Measurements from ENCODE around the gene ADPRS.
A peak's percentile ranks its signal among the peaks of the same experiment; 100 is the strongest.

The ADPRS gene

DNA sequence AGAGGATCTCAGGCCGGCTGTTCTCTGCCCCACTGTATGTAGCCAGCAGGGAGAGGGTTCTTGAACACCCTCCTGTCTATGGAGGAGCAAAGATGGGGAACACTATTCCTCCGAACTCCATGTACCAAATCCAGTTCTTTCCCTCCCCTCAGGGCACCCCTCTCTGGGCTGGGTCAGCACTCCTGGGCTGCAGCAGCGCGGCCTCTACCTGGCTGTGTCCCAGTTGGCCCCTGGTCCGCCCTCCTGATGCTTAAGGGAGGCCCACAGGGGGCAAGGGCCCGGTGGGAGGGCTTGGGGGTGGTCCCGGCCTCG lies 471 bp upstream of the ADPRS start:
- Histone ChIP-seq H3K9me3 (ENCODE audit: control insufficient read depth, insufficient read depth, low read length) (no peaks in the 10 kb centered on the region), H3K9ac (ENCODE audit: low read depth, low read length) (no peak overlapping the region), H3K4me3 (ENCODE audit: low read depth, low read length) (peak overlapping the region; percentile 93), H3K27me3 (ENCODE audit: control insufficient read depth, insufficient read depth, low read length) (no peaks in the 10 kb centered on the region; the same call in 1 of the 2 replicates), H3K36me3 (ENCODE audit: control insufficient read depth, insufficient read depth, low read length) (peaks cover 29% of the 10 kb centered on the region), H3K27ac (ENCODE audit: low read depth, low read length) (peak overlapping the region; percentile 23), H3K4me1 (ENCODE audit: control insufficient read depth, insufficient read depth, low read length) (peaks cover 9% of the 10 kb centered on the region; the same call in 1 of the 2 replicates)

- Histone ChIP-seq H3K4me3 (ENCODE audit: low read depth, low read length) (peak overlapping the region; percentile 93), H3K27me3 (ENCODE audit: control insufficient read depth, insufficient read depth, low read length) (no peaks in the 10 kb centered on the region; the same call in 1 of the 2 replicates), H3K9me3 (ENCODE audit: control insufficient read depth, insufficient read depth, low read length) (no peaks in the 10 kb centered on the region), H3K27ac (ENCODE audit: low read depth, low read length) (peak overlapping the region; percentile 29), H3K36me3 (ENCODE audit: control insufficient read depth, insufficient read depth, low read length) (peaks cover 42% of the 10 kb centered on the region), H3K4me1 (ENCODE audit: control insufficient read depth, insufficient read depth, low read length) (peaks cover 9% of the 10 kb centered on the region; the same call in 1 of the 2 replicates), H3K9ac (ENCODE audit: low read depth, low read length) (peak overlapping the region; percentile 71)
Observed at GRCh38 chr1:36089393-36090121, 865 bp downstream of the ADPRS start.

- peaks cover 58% of the 10 kb centered on the region for H3K36me3 ChIP-seq (ENCODE audit: control insufficient read depth, insufficient read depth, low read length)
- H3K9me3 ChIP-seq (ENCODE audit: control insufficient read depth, insufficient read depth, low read length), result no peaks in the 10 kb centered on the region
- no peak overlapping the region for H3K27ac ChIP-seq (ENCODE audit: low read depth, low read length)
- peaks cover 9% of the 10 kb centered on the region; the same call in 1 of the 2 replicates for H3K4me1 ChIP-seq (ENCODE audit: control insufficient read depth, insufficient read depth, low read length)
- no peaks in the 10 kb centered on the region for H3K27me3 ChIP-seq (ENCODE audit: control insufficient read depth, insufficient read depth, low read length)
- H3K9ac ChIP-seq (ENCODE audit: low read depth, low read length), result no peak overlapping the region
- no peak overlapping the region for H3K4me3 ChIP-seq (ENCODE audit: low read depth, low read length)
Observed at GRCh38 chr1:36091141-36091540, 2.4 kb downstream of the ADPRS start.

- H3K36me3 ChIP-seq (ENCODE audit: control insufficient read depth, insufficient read depth, low read length), result peaks cover 59% of the 10 kb centered on the region
- peaks cover 9% of the 10 kb centered on the region; the same call in 1 of the 2 replicates for H3K4me1 ChIP-seq (ENCODE audit: control insufficient read depth, insufficient read depth, low read length)
- no peak overlapping the region for H3K4me3 ChIP-seq (ENCODE audit: low read depth, low read length)
- no peak overlapping the region for H3K27ac ChIP-seq (ENCODE audit: low read depth, low read length)
- no peak overlapping the region for H3K9ac ChIP-seq (ENCODE audit: low read depth, low read length)
- no peaks in the 10 kb centered on the region for H3K27me3 ChIP-seq (ENCODE audit: control insufficient read depth, insufficient read depth, low read length)
- no peaks in the 10 kb centered on the region for H3K9me3 ChIP-seq (ENCODE audit: control insufficient read depth, insufficient read depth, low read length)
Observed at GRCh38 chr1:36091698-36092097, 3.0 kb downstream of the ADPRS start.

DNA sequence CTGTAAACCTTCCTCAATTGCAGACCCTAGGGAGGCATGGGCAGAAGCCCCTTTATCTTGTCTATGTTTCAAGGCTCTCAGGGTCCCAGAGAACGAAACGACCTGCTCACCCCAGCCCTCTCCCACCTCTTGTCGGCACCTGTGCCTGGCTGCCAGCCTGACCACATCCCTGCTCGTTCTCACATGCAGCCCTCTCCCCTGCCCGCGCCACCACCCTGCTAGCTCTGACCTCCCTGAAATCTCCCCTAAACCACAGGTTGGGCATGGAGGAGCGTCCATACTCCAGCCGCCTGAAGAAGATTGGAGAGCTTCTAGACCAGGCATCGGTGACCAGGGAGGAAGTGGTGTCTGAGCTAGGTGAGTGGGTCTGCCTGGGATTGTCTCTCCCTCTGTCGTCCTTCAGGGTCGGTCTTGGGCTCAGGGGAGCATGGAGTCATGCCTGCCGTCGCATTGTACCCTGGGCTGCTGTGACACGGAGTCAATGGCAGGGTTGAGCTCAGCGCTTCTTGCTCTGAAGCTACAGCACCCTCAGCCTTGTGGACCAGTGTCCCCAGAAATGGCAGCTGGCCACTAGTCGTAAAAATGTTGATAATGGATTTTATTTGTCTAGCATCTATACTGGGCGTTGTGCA lies 3.6 kb downstream of the ADPRS start:
- Histone ChIP-seq H3K27me3 (ENCODE audit: control insufficient read depth, insufficient read depth, low read length) (no peaks in the 10 kb centered on the region), H3K4me1 (ENCODE audit: control insufficient read depth, insufficient read depth, low read length) (peaks cover 11% of the 10 kb centered on the region; the same call in 1 of the 2 replicates), H3K9me3 (ENCODE audit: control insufficient read depth, insufficient read depth, low read length) (no peaks in the 10 kb centered on the region), H3K4me3 (ENCODE audit: low read depth, low read length) (no peak overlapping the region), H3K27ac (ENCODE audit: low read depth, low read length) (no peak overlapping the region), H3K9ac (ENCODE audit: low read depth, low read length) (no peak overlapping the region), H3K36me3 (ENCODE audit: control insufficient read depth, insufficient read depth, low read length) (peaks cover 59% of the 10 kb centered on the region)

DNA sequence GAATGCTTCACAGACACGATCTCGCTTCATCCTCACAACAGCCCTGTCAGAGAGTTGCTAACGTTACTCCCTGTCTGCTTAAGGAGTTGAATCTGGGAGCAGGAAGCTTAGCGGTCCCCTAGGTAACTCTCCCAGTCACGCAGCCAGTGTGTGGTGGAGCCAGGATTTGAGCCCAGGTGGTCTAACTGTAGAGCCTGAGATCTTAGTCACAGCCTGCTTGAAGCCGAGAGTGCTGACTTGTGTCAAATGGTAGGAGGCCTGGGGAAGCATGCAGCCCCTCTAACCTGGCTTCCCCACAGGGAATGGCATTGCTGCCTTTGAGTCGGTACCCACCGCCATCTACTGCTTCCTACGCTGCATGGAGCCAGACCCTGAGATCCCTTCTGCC lies 4.1 kb downstream of the ADPRS start:
- Histone ChIP-seq H3K36me3 (ENCODE audit: control insufficient read depth, insufficient read depth, low read length) (peaks cover 59% of the 10 kb centered on the region), H3K9me3 (ENCODE audit: control insufficient read depth, insufficient read depth, low read length) (no peaks in the 10 kb centered on the region), H3K9ac (ENCODE audit: low read depth, low read length) (no peak overlapping the region), H3K4me3 (ENCODE audit: low read depth, low read length) (no peak overlapping the region), H3K27ac (ENCODE audit: low read depth, low read length) (no peak overlapping the region), H3K27me3 (ENCODE audit: control insufficient read depth, insufficient read depth, low read length) (no peaks in the 10 kb centered on the region), H3K4me1 (ENCODE audit: control insufficient read depth, insufficient read depth, low read length) (peaks cover 16% of the 10 kb centered on the region; the same call in 1 of the 2 replicates)

DNA sequence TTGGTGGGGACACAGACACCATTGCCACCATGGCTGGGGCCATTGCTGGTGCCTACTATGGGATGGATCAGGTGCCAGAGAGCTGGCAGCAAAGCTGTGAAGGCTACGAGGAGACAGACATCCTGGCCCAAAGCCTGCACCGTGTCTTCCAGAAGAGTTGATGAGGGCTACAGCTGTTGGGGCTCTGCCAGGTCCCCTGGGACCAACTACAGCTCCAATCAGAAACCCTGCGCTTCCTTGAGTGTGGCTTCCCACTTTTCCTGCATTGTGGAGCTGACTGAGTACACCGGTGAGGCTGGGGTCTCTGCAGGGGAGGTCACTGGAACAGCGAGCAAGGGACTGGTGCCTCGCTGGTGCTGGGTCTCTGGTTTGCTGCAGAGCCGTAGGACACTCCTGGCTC lies 4.5 kb downstream of the ADPRS start:
- H3K36me3 ChIP-seq (ENCODE audit: control insufficient read depth, insufficient read depth, low read length), result peaks cover 59% of the 10 kb centered on the region
- H3K27ac ChIP-seq (ENCODE audit: low read depth, low read length), result no peak overlapping the region
- peaks cover 15% of the 10 kb centered on the region; the same call in 1 of the 2 replicates for H3K4me1 ChIP-seq (ENCODE audit: control insufficient read depth, insufficient read depth, low read length)
- no peak overlapping the region for H3K9ac ChIP-seq (ENCODE audit: low read depth, low read length)
- H3K4me3 ChIP-seq (ENCODE audit: low read depth, low read length), result no peak overlapping the region
- H3K9me3 ChIP-seq (ENCODE audit: control insufficient read depth, insufficient read depth, low read length), result no peaks in the 10 kb centered on the region
- no peaks in the 10 kb centered on the region for H3K27me3 ChIP-seq (ENCODE audit: control insufficient read depth, insufficient read depth, low read length)

DNA sequence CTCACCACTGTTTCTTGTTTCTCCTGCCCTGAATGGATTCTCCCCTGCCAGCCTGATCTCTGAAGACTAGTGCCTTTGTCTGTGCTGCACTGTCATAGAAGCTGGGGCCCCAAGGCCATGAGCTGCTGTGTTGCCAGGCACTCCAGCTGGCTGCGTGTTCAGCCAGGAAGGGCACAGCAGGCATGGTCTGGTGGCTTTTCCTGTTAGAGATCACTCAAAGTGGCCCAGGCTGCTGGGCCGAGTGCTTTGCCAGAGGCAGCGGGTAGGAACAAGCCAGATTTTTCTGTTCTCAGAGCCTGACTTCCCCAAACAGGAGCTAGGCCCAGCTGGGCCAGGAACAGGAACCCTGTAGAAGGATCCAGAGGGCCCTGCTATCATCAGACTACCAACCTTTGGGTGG lies 5.2 kb downstream of the ADPRS start:
- Histone ChIP-seq H3K27ac (ENCODE audit: low read depth, low read length) (no peak overlapping the region), H3K36me3 (ENCODE audit: control insufficient read depth, insufficient read depth, low read length) (peaks cover 59% of the 10 kb centered on the region), H3K9ac (ENCODE audit: low read depth, low read length) (no peak overlapping the region)

DNA sequence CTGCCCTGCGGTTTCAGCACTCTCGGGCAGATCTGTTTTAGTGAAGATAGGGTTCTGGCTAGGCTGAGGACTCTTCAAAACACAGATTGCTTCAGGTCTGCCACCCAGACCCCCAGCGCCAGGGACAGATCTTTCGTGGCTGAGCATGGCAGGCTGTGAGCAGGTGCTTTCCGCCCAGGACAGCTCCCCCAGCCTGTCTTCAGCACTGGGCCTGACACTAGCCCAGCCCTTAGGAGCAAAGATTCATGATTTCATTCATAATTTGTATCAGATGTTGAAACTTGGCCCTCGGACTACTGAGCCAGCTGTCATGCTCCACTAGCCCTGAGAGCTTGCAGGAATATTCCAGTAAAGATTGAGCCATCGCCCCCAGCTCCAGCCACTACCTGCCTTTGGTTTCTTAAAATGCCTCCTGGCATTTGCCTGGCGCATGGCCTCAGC lies 5.9 kb downstream of the ADPRS start:
- Histone ChIP-seq H3K27ac (ENCODE audit: low read depth, low read length) (no peak overlapping the region), H3K4me1 (ENCODE audit: control insufficient read depth, insufficient read depth, low read length) (peaks cover 12% of the 10 kb centered on the region; the same call in 1 of the 2 replicates), H3K9me3 (ENCODE audit: control insufficient read depth, insufficient read depth, low read length) (no peaks in the 10 kb centered on the region), H3K4me3 (ENCODE audit: low read depth, low read length) (no peak overlapping the region), H3K27me3 (ENCODE audit: control insufficient read depth, insufficient read depth, low read length) (no peaks in the 10 kb centered on the region), H3K9ac (ENCODE audit: low read depth, low read length) (no peak overlapping the region), H3K36me3 (ENCODE audit: control insufficient read depth, insufficient read depth, low read length) (peaks cover 59% of the 10 kb centered on the region)

More for the DNA sequence above, 5.2 kb downstream of the ADPRS start:
- Histone ChIP-seq H3K27me3 (ENCODE audit: control insufficient read depth, insufficient read depth, low read length) (no peaks in the 10 kb centered on the region), H3K4me1 (ENCODE audit: control insufficient read depth, insufficient read depth, low read length) (peaks cover 12% of the 10 kb centered on the region; the same call in 1 of the 2 replicates), H3K4me3 (ENCODE audit: low read depth, low read length) (no peak overlapping the region), H3K9me3 (ENCODE audit: control insufficient read depth, insufficient read depth, low read length) (no peaks in the 10 kb centered on the region)

GRCh38 chr1:36095760-36096405 lies 7.2 kb downstream of the ADPRS start:
- Histone ChIP-seq H3K36me3 (ENCODE audit: control insufficient read depth, insufficient read depth, low read length) (peaks cover 53% of the 10 kb centered on the region), H3K4me3 (ENCODE audit: low read depth, low read length) (no peak overlapping the region), H3K9me3 (ENCODE audit: control insufficient read depth, insufficient read depth, low read length) (no peaks in the 10 kb centered on the region), H3K27me3 (ENCODE audit: control insufficient read depth, insufficient read depth, low read length) (no peaks in the 10 kb centered on the region), H3K27ac (ENCODE audit: low read depth, low read length) (no peak overlapping the region), H3K4me1 (ENCODE audit: control insufficient read depth, insufficient read depth, low read length) (peaks cover 7% of the 10 kb centered on the region; the same call in 1 of the 2 replicates), H3K9ac (ENCODE audit: low read depth, low read length) (no peak overlapping the region)

Data from HUES48 (cell line).